Caco-2 (cell line): ENCODE measurements around the gene DDR2. TPM values are rescaled to one million over a fixed set of nuclear protein-coding genes. Genes with fewer than 3 reads are reported as not detected.

Experiments used
- BruUV-seq: library from RNA; stranded (reverse); fragments of 400-500 nt; replicated peaks from 2 replicates; lab custom pipeline; 2021; lab: Mats Ljungman, UMichigan
- CTCF ChIA-PET: fragments of 300-600 bp; sonication (Branson Sonifier 250); formaldehyde crosslinking; loops from one replicate; lab custom pipeline; 2022; ENCODE audit warnings: antibody characterized with exemption; lab: Charles Lee
- POLR2A ChIA-PET: fragments of 300-600 bp; sonication (Branson Sonifier 250); formaldehyde crosslinking; loops from one replicate; lab custom pipeline; 2022; ENCODE audit warnings: antibody characterized with exemption; lab: Charles Lee
- DNase-seq, 2 experiments: peaks; one replicate each; pipeline versions ENCODE4 v3.0.0 to v3.0.0-alpha.2; 2020 to 2022
- H3K27me3 ChIP-seq: replicated peaks from 2 replicates; pipeline ENCODE4 v1.6.0; 2011; ENCODE audit warnings: low read length; ENCODE audit not compliant: control insufficient read depth, insufficient read depth
- H3K36me3 ChIP-seq: 2 replicates; pipeline ENCODE4 v1.5.1; 2011; ENCODE audit warnings: low read length; ENCODE audit not compliant: control insufficient read depth, insufficient read depth
- H3K4me1 ChIP-seq: fragments of 250-450 bp; sonication (Bioruptor Pico); 2 replicates; pipeline ENCODE4 v1.5.1; 2020; ENCODE audit warnings: mild to moderate bottlenecking
- H3K4me3 ChIP-seq: 2 replicates; pipeline ENCODE4 v1.5.1; 2011; ENCODE audit warnings: low read depth, mild to moderate bottlenecking, control low read depth, low read length
- H3K9me3 ChIP-seq: fragments of 250-450 bp; sonication (Bioruptor Pico); 2 replicates; pipeline ENCODE4 v1.5.1; 2020; ENCODE audit warnings: mild to moderate bottlenecking, moderate library complexity
- H3K27ac Mint-ChIP-seq: one replicate; pipeline ENCODE4 v1.8.0; 2022; ENCODE audit warnings: mixed read lengths; ENCODE audit not compliant: unreplicated experiment
- H3K27me3 Mint-ChIP-seq: one replicate; pipeline ENCODE4 v1.8.0; 2022; ENCODE audit warnings: mixed read lengths; ENCODE audit not compliant: insufficient read depth, unreplicated experiment
- H3K36me3 Mint-ChIP-seq: one replicate; pipeline ENCODE4 v1.8.0; 2022; ENCODE audit warnings: mild to moderate bottlenecking, mixed read lengths; ENCODE audit not compliant: insufficient read depth, unreplicated experiment
- H3K4me1 Mint-ChIP-seq: one replicate; pipeline ENCODE4 v1.8.0; 2022; ENCODE audit warnings: low read depth, mixed read lengths; ENCODE audit not compliant: unreplicated experiment
- H3K4me3 Mint-ChIP-seq: one replicate; pipeline ENCODE4 v1.8.0; 2022; ENCODE audit warnings: mild to moderate bottlenecking, moderate library complexity, mixed read lengths; ENCODE audit not compliant: unreplicated experiment
- H3K9me3 Mint-ChIP-seq: one replicate; pipeline ENCODE4 v1.8.0; 2022; ENCODE audit warnings: mixed read lengths; ENCODE audit not compliant: unreplicated experiment
- intact Hi-C: fragments of 100-400 bp; cut with micrococcal nuclease; formaldehyde crosslinking; loops from one replicate; pipeline ENCODE4 v1.10.0; 2022; ENCODE audit not compliant: unreplicated experiment
- total RNA-seq: library from RNA; stranded (reverse); gene quantifications from 2 replicates; pipeline ENCODE4 v1.2.3, GENCODE V29; 2022
- TF ChIP-seq, protein P1 (sequence below), 2 experiments: fragments of 200-600 bp in 1 of 2; IDR thresholded peaks; 1 replicate in 1 of 2; 2 replicates in 1 of 2; pipeline versions ENCODE4 v1.5.1 to v1.8.0; 2011 to 2022; ENCODE audit warnings: antibody characterized with exemption in 1 of 2, control low read depth in 1 of 2, inconsistent platforms in 1 of 2, low read depth in 1 of 2, low read length in 1 of 2, mild to moderate bottlenecking in 1 of 2, moderate library complexity in 1 of 2; ENCODE audit not compliant: insufficient read depth in 1 of 2, severe bottlenecking in 1 of 2, unreplicated experiment in 1 of 2

Gene DDR2
- total RNA-seq, 1 experiment from 2014 or later: 0.73 TPM

DNA sequence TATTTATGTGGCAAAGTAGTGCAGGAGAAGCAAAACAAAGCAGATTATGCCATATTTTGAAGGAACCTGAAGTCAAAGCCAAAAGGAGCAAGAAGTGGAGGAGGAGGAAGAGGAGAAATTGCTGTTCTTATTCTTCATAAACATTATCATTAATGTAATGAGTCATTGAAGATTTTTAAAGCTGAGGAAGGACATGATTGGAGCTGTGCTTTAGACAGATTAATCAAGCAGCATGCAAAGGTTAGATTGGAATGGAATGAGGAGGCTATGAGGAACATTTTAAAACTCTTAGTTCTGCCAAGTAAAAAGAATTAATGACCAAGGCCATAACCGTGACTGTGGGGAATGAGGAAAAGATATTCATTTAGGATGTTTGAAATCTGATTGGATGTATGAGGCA lies 125.2 kb downstream of the DDR2 start:
- no peak for DNase-seq
- Histone ChIP-seq H3K9me3 (no peaks in the 10 kb centered on the region), H3K27me3 (peaks cover 1% of the 10 kb centered on the region; the same call in 1 of the 2 replicates), H3K4me3 (no peak overlapping the region), H3K4me1 (no peaks in the 10 kb centered on the region), H3K36me3 (no peaks in the 10 kb centered on the region)
- ChIA-PET POLR2A (no interaction called here), CTCF (no interaction called here)
- Mint-ChIP-seq H3K4me1 (no peaks in the 10 kb centered on the region), H3K36me3 (no peaks in the 10 kb centered on the region), H3K4me3 (no peak overlapping the region), H3K27ac (no peak overlapping the region), H3K9me3 (no peaks in the 10 kb centered on the region), H3K27me3 (peaks cover 3% of the 10 kb centered on the region)
- intact Hi-C loops: no loop called here
- TF ChIP-seq, protein P1, sequence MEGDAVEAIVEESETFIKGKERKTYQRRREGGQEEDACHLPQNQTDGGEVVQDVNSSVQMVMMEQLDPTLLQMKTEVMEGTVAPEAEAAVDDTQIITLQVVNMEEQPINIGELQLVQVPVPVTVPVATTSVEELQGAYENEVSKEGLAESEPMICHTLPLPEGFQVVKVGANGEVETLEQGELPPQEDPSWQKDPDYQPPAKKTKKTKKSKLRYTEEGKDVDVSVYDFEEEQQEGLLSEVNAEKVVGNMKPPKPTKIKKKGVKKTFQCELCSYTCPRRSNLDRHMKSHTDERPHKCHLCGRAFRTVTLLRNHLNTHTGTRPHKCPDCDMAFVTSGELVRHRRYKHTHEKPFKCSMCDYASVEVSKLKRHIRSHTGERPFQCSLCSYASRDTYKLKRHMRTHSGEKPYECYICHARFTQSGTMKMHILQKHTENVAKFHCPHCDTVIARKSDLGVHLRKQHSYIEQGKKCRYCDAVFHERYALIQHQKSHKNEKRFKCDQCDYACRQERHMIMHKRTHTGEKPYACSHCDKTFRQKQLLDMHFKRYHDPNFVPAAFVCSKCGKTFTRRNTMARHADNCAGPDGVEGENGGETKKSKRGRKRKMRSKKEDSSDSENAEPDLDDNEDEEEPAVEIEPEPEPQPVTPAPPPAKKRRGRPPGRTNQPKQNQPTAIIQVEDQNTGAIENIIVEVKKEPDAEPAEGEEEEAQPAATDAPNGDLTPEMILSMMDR (IDR thresholded peaks at IDR 0.05; ENCODE audit: insufficient read depth in 1 of 2, low read depth in 1 of 2, low read length in 1 of 2, severe bottlenecking in 1 of 2, unreplicated experiment in 1 of 2): no peak
- no TSS peak for BruUV-seq

DNA sequence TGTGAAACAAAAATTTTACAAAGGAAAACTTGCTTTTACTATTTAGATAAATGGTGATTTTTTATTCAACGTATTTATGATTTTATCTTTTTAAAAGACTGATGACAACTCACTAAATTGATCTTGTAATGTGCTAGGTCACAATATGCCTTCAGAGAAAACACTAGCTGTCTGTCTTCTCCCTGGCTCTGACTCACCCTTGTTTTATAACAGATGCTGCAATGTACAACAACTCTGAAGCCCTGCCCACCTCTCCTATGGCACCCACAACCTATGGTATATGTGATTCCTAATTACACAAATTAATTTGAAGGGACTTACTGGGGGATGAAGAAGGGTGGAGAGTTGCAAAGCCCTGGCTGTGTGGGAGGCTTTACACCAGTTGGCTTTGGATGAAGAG lies 133.5 kb downstream of the DDR2 start:
- Histone ChIP-seq H3K27me3 (no peaks in the 10 kb centered on the region; the same call in 1 of the 2 replicates), H3K9me3 (no peaks in the 10 kb centered on the region), H3K36me3 (no peaks in the 10 kb centered on the region), H3K4me3 (no peak overlapping the region), H3K4me1 (no peaks in the 10 kb centered on the region)
- TF ChIP-seq, protein P1 (IDR thresholded peaks at IDR 0.05; ENCODE audit: insufficient read depth in 1 of 2, low read depth in 1 of 2, low read length in 1 of 2, severe bottlenecking in 1 of 2, unreplicated experiment in 1 of 2): no peak
- no peak overlapping the region for H3K27ac Mint-ChIP-seq
- H3K4me3 Mint-ChIP-seq: no peak overlapping the region
- ChIA-PET POLR2A (no interaction called here), CTCF (no interaction called here)
- no TSS peak for BruUV-seq
- no peaks in the 10 kb centered on the region for H3K4me1 Mint-ChIP-seq
- H3K27me3 Mint-ChIP-seq: peaks cover 7% of the 10 kb centered on the region
- no peak for DNase-seq
- no peaks in the 10 kb centered on the region for H3K9me3 Mint-ChIP-seq
- intact Hi-C loops: no loop called here
- H3K36me3 Mint-ChIP-seq: no peaks in the 10 kb centered on the region

DNA sequence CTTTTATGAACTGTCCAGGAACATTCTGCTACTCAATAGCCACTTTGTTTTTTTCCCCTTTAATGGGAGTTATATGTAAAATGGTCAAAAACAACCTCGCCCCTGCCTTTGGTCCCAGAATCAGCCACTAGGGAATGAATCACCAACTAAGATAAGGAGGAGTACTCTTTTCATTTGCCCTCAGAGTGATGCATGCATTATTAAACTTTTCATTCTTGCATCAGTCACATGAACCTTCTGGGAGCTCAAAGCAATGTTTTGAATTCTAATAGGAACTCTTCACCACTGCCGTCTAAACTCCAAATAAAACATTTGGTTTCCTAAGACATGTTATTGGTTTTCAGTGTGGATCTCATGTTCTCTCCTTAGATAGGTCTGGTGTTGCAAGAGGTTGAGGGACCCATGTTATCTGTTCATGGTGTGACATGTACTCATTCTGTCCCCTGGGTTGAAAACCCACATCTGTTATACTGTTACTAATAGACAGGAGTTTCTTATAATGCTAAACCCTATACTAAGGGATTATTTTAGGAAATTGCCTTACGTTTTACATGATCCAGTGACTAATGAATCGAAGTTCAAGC lies 140.4 kb downstream of the DDR2 start:
- H3K9me3 ChIP-seq: no peaks in the 10 kb centered on the region
- H3K4me3 ChIP-seq: no peak overlapping the region
- no peaks in the 10 kb centered on the region for H3K9me3 Mint-ChIP-seq
- H3K27me3 Mint-ChIP-seq: peaks cover 3% of the 10 kb centered on the region
- TF ChIP-seq, protein P1 (IDR thresholded peaks at IDR 0.05; ENCODE audit: insufficient read depth in 1 of 2, low read depth in 1 of 2, low read length in 1 of 2, severe bottlenecking in 1 of 2, unreplicated experiment in 1 of 2): no peak
- H3K36me3 Mint-ChIP-seq: no peaks in the 10 kb centered on the region
- ChIA-PET CTCF (no interaction called here), POLR2A (no interaction called here)
- H3K36me3 ChIP-seq: no peaks in the 10 kb centered on the region
- no peaks in the 10 kb centered on the region; the same call in 1 of the 2 replicates for H3K27me3 ChIP-seq
- intact Hi-C loops: no loop called here
- no peak overlapping the region for H3K27ac Mint-ChIP-seq
- H3K4me1 Mint-ChIP-seq: no peaks in the 10 kb centered on the region
- BruUV-seq: no TSS peak
- no peaks in the 10 kb centered on the region for H3K4me1 ChIP-seq
- no peak for DNase-seq
- H3K4me3 Mint-ChIP-seq: no peak overlapping the region
